SK-N-SH treated with all-trans-retinoic acid at 6 μM for 48 hours (cell line): ENCODE measurements around the gene DYNLT3.

Experiments
- ATAC-seq: fragments of 200-7000 bp; cut with Tn5 transposase; 3 replicates; pipeline ENCODE4 v1.9.1; 2020; ENCODE audit warnings: mild to moderate bottlenecking, moderate library complexity
- ARNTL ChIP-seq: fragments of 450-650 bp; formaldehyde crosslinking; IDR thresholded peaks from 2 replicates; pipeline ENCODE4 v1.5.0; 2020; ENCODE audit warnings: low read depth, mild to moderate bottlenecking, moderate library complexity, borderline replicate concordance
- BACH2 ChIP-seq: fragments of 250-450 bp; sonication (Bioruptor Pico); IDR thresholded peaks from 2 replicates; pipeline ENCODE4 v1.9.0; 2021; ENCODE audit warnings: mild to moderate bottlenecking, borderline replicate concordance
- CREB5 ChIP-seq: fragments of 250-450 bp; sonication (Bioruptor Pico); IDR thresholded peaks from 2 replicates; pipeline ENCODE4 v1.5.1; 2020; ENCODE audit warnings: low read depth, mild to moderate bottlenecking, moderate library complexity
- CSDC2 ChIP-seq: fragments of 250-450 bp; sonication (Bioruptor Pico); IDR thresholded peaks from 2 replicates; pipeline ENCODE4 v1.5.0; 2020; ENCODE audit warnings: mild to moderate bottlenecking, moderate library complexity
- CSRNP3 ChIP-seq: fragments of 250-450 bp; sonication (Bioruptor Pico); IDR thresholded peaks from 2 replicates; pipeline ENCODE4 v1.5.1; 2021; ENCODE audit warnings: mild to moderate bottlenecking, moderate library complexity
- ESRRG ChIP-seq: fragments of 250-450 bp; sonication (Bioruptor Pico); IDR thresholded peaks from 2 replicates; pipeline ENCODE4 v1.6.1; 2021; ENCODE audit warnings: mild to moderate bottlenecking
- GLIS3 ChIP-seq: fragments of 250-450 bp; sonication (Bioruptor Pico); IDR thresholded peaks from 2 replicates; pipeline ENCODE4 v1.5.0; 2020; ENCODE audit warnings: mild to moderate bottlenecking, moderate library complexity
- ISL1 ChIP-seq: fragments of 250-450 bp; sonication (Bioruptor Pico); IDR thresholded peaks from 2 replicates; pipeline ENCODE4 v2.1.2; 2022; ENCODE audit warnings: mild to moderate bottlenecking, moderate library complexity
- OSR1 ChIP-seq: fragments of 250-450 bp; sonication (Bioruptor Pico); IDR thresholded peaks from 2 replicates; pipeline ENCODE4 v1.8.0; 2022; ENCODE audit warnings: moderate library complexity, mild to moderate bottlenecking, inconsistent platforms
- PATZ1 ChIP-seq: fragments of 250-450 bp; sonication (Bioruptor Pico); IDR thresholded peaks from 2 replicates; pipeline ENCODE4 v1.8.0; 2020; ENCODE audit warnings: mild to moderate bottlenecking, moderate library complexity, borderline replicate concordance
- POU6F1 ChIP-seq: fragments of 250-450 bp; sonication (Bioruptor Pico); IDR thresholded peaks from 2 replicates; pipeline ENCODE4 v1.8.0; 2021; ENCODE audit warnings: low read depth, mild to moderate bottlenecking, moderate library complexity, borderline replicate concordance
- PPARA ChIP-seq: fragments of 250-450 bp; sonication (Bioruptor Pico); IDR thresholded peaks from 2 replicates; pipeline ENCODE4 v1.5.0; 2020; ENCODE audit warnings: mild to moderate bottlenecking, borderline replicate concordance
- RARB ChIP-seq: fragments of 250-450 bp; sonication (Bioruptor Pico); IDR thresholded peaks from 2 replicates; pipeline ENCODE4 v1.8.0; 2021; ENCODE audit warnings: mild to moderate bottlenecking, moderate library complexity
- SNAI2 ChIP-seq: fragments of 250-450 bp; sonication (Bioruptor Pico); IDR thresholded peaks from 2 replicates; pipeline ENCODE4 v1.5.0; 2020; ENCODE audit warnings: mild to moderate bottlenecking, moderate library complexity
- TOX ChIP-seq: fragments of 250-450 bp; sonication (Bioruptor Pico); IDR thresholded peaks from 2 replicates; pipeline ENCODE4 v1.8.0; 2021; ENCODE audit warnings: mild to moderate bottlenecking, moderate library complexity, borderline replicate concordance
- TSHZ2 ChIP-seq: fragments of 250-450 bp; sonication (Bioruptor Pico); IDR thresholded peaks from 2 replicates; pipeline ENCODE4 v1.5.0; 2020; ENCODE audit warnings: mild to moderate bottlenecking, moderate library complexity
- ZC3H10 ChIP-seq: fragments of 250-450 bp; sonication (Bioruptor Pico); IDR thresholded peaks from 2 replicates; pipeline ENCODE4 v1.5.1; 2021; ENCODE audit warnings: mild to moderate bottlenecking, moderate library complexity
- ZFP3 ChIP-seq: fragments of 250-450 bp; sonication (Bioruptor Pico); IDR thresholded peaks from 2 replicates; pipeline ENCODE4 v1.5.0; 2020; ENCODE audit warnings: mild to moderate bottlenecking, moderate library complexity
- ZFP30 ChIP-seq: fragments of 450-650 bp; formaldehyde crosslinking; IDR thresholded peaks from 2 replicates; pipeline ENCODE4 v1.5.0; 2022; ENCODE audit warnings: mild to moderate bottlenecking, moderate library complexity
- ZNF565 ChIP-seq: fragments of 450-650 bp; formaldehyde crosslinking; conservative IDR thresholded peaks from 2 replicates; pipeline ENCODE4 v1.5.0; 2020; ENCODE audit warnings: low read depth, mild to moderate bottlenecking, moderate library complexity
- ZNF70 ChIP-seq: fragments of 450-650 bp; formaldehyde crosslinking; IDR thresholded peaks from 2 replicates; pipeline ENCODE4 v1.5.0; 2020; ENCODE audit warnings: mild to moderate bottlenecking, moderate library complexity

The DYNLT3 gene

GRCh38 chrX:37872303-37872655 is 24.9 kb upstream of the DYNLT3 start:
- TF ChIP-seq PPARA (CRISPR knock-in tag), result no peak
- TF ChIP-seq CSRNP3 (CRISPR knock-in tag), result no peak
- TF ChIP-seq ZC3H10 (CRISPR knock-in tag), result no peak
- TF ChIP-seq RARB (CRISPR knock-in tag), result no peak
- no peak for TF ChIP-seq CREB5
- no peak for TF ChIP-seq GLIS3
- no peak for TF ChIP-seq OSR1 (CRISPR knock-in tag)
- no peak for TF ChIP-seq BACH2 (CRISPR knock-in tag)
- TF ChIP-seq PATZ1 (CRISPR knock-in tag), result no peak
- TF ChIP-seq ZNF565 (CRISPR knock-in tag), result no peak
- TF ChIP-seq CSDC2 (CRISPR knock-in tag), result no peak
- no peak for TF ChIP-seq TSHZ2
- TF ChIP-seq ARNTL, result no peak
- TF ChIP-seq ZNF70, result no peak
- no peak for TF ChIP-seq ZFP3 (CRISPR knock-in tag)
- TF ChIP-seq POU6F1, result no peak
- TF ChIP-seq SNAI2 (CRISPR knock-in tag), result no peak
- no peak for TF ChIP-seq TOX (CRISPR knock-in tag)
- no peak for TF ChIP-seq ZFP30 (CRISPR knock-in tag)
- TF ChIP-seq ESRRG, result no peak
- ATAC-seq, result no peak; the same call in 2 of the 3 replicates

- ATAC-seq, result peak; percentile 96
- TF ChIP-seq POU6F1, result no peak
- no peak for TF ChIP-seq OSR1 (CRISPR knock-in tag)
- TF ChIP-seq CREB5, result no peak
- TF ChIP-seq SNAI2 (CRISPR knock-in tag), result no peak
- no peak for TF ChIP-seq ESRRG
- no peak for TF ChIP-seq ISL1
- no peak for TF ChIP-seq ARNTL
- no peak for TF ChIP-seq PPARA (CRISPR knock-in tag)
- no peak for TF ChIP-seq CSRNP3 (CRISPR knock-in tag)
- no peak for TF ChIP-seq ZNF565 (CRISPR knock-in tag)
- no peak for TF ChIP-seq GLIS3
- TF ChIP-seq ZC3H10 (CRISPR knock-in tag), result no peak
- no peak for TF ChIP-seq ZNF70
- TF ChIP-seq BACH2 (CRISPR knock-in tag), result no peak
- TF ChIP-seq TSHZ2, result no peak
Measured at GRCh38 chrX:37871626-37872302, 24.4 kb upstream of the DYNLT3 start.
